ENCODE results near the gene SLC12A2.
A peak's percentile ranks its signal among the peaks of the same experiment; 100 is the strongest.

The SLC12A2 gene

DNA sequence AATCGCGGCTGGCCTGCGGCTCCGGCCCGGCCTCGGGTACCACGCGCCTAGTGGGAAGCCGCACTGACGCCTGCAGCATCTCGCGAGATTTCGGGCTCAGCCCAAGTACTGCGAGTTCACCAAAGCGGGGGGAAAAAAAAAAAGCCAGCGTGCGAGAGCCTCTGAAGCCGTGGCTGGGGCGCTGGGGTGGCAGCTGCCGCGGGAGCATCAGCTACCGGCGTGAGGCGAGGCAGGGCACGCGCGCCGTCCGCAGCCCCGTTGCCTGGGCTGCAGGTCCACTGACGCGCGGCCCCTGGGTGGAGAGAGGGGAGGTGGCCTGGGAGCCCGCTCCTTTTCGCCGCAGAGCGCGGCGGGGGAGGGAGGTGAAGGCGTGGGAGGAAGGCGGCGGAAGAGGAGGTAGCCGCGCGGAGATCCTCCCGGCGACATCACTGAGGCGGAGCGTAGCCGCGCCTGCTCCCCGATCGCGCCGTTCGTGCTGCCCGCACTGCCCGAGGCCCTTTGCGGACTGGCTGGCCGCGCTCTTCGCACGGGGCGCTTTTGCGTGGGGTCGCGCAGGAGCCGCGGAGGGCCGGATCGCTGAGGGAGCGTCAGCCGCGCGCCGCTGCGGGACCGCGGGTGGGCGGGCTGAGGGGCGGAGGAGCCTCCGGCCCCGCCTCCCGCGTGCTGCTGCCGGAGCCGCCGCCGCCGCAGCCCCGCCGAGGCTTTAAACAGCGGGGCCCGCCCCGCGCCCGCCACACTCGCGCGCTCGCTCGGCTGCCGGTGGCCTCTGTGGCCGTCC is at the start of gene SLC12A2:
Gene SLC12A2 (plus strand): TSS at position 734 of the 778 bp plus-strand sequence. CDS start 189 bp downstream, outside the sequence.
- DNase-seq, result peak; percentile 91

DNA sequence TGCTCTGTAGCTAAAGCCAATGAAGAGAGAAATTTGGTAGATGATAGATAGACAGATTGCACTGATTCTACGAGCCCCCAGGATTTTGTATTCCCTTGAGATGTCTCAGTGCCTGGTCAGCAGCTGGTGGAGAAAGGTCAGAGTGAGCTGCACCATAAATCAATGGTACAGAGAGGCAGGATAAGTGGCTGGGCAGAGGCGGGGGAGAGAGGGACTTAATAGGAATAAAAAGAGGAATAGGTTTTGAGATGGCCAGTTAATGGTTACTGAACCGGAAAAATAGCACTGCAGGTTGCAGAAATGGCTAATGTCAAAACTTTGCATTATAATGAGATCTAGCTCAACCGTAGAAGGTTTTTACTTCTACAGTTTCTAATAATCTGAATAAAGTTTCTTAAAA is 47.9 kb upstream of the SLC12A2 start:
- no peak for DNase-seq

DNA sequence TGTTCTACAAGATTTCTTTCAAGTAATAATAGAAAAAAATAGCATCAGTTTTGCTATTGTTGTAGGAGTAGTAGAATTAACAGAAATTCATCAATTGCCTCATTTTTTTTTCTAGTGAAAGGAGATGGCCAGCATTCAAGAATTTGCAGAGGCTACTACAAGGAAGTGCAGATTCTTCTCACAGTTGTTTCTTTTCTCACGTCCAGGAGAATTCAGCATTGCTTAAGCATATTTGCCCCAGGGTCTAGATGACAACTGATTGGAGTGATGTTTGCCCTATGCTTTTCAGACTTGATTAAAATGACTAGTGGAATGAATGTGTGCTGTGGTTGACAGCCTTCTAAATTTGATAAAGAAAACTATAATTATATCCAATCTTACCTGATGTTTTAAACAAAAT is 46.6 kb upstream of the SLC12A2 start:
- no peak for DNase-seq

DNA sequence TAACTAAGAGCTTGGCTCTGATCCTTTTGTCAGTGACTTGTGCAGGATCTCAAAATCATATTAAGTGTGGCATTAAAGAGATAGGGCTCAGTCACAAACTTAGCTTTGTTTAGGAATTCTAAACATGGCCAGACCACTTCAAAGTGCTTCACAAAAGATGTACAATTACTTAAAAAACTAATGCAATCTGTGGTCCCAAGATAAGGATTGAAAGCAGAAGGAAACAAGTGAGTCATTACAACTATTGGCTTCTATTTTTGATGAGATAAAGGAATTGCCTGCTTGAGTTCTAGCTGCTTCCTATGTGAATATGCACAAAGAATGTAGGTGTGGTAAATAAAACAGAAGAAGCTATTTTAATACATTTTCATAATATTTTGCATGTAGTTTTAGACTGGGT is 44.9 kb upstream of the SLC12A2 start:
- DNase-seq, result no peak

DNA sequence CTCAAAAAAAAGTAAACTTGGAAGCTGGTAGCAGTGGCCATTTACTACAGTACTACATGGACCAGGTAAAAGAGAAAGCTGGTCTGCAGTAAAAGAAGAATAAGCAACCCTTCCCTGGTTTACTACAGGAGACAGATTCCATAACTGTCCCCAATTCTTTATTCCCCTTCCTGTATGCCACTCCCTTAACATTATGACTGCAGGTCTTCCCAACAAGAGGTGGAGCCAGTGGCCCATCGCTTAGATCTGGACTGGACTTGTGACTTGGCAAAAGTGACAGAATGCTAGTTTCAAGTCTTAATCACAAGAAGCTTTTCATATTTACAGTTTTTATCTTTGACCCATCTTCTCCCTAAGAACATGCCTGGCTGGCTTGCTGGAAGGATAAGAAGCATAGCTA is 42.6 kb upstream of the SLC12A2 start:
- DNase-seq, result no peak

GRCh38 chr5:128052780-128053179 is 30.8 kb upstream of the SLC12A2 start:
- no peak for DNase-seq

DNA sequence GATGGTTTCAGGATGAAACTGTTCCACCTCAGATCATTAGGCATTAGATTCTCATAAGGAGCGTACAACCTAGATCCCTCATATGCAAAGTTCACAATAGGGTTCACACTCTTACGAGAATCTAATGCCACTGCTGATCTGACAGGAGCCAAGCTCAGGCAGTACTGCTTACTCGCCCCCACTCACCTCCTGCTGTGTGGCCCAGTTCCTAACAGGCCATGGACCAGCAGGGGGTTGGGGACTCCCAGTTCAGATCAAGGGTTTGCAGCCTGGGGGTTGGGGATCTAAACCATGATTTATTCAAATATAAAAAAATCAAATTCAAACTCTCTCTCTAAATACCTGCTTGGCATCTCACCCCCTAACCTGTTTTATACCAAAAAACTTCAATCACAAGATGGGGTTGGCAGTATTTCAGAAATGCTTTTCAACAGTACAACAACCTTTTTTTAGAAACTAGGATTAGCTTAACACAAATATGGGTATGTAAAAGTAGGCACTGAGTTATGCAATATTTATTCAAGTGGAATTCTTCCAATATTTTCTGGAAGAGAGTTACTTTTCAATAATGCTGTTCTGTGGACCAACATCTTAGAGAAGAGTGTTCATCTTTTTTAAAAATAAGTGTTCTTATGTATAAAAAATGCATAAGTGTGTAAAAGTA is 30.1 kb upstream of the SLC12A2 start:
- DNase-seq, result no peak

DNA sequence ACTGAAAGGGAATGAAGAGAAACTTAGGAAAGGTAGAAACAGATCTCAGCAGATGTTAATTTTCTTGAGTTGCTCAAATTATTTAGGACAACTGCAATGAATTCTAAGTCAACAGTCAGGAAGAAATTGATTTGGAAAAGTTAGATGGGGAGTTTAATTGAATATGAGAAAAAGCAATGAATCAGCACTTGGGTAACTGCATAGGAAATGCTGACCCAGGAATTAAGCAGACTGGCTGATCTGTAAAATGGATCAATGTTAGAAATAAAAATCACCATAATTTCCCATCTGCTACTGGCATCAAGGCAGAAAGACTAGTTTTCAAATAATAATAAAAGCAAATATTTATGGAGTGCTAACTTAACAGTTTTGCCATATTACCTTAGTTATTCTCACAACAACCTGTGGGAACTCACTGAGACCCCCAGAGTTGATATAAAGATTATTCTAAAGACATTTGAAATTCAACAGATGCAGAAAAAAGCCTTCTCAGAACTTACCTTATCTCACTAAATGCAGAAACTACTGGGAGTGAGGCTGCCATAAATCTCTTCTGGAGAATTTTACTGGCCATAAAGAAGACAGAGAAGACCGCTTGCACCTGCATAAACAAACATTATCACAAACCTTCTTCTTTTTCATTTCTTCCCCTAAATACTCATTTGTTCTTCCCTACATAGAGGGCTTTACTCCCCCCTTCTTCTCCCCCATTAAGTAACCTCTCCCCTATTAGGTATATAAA is 22.8 kb upstream of the SLC12A2 start:
- no peak for DNase-seq

DNA sequence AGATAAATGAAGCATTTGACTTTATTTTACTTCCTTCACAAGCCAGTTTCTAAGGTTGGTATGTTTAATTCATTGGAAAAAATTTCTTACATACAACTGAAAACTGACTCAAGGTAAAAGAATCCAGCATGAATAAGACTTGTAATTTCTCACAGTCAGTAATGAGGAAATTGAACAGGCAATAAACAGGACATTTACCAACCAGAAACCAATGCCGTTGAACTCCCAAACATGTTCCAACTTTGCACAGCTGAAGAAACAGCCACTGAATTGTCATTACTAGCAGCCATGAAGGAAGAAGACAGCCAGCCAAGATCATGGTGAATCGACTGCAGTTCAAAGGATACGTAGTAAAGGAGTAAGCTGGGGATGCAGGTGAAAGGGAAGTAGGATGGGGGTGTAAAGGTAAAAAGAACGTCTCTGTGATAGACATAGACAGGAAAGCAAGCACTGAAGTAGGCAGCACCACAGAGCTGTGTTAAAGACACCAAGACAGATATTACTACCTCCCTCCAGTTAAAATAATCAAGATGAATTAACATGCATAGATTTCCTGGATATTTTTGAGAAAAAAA is 21.3 kb upstream of the SLC12A2 start:
- DNase-seq, result no peak

DNA sequence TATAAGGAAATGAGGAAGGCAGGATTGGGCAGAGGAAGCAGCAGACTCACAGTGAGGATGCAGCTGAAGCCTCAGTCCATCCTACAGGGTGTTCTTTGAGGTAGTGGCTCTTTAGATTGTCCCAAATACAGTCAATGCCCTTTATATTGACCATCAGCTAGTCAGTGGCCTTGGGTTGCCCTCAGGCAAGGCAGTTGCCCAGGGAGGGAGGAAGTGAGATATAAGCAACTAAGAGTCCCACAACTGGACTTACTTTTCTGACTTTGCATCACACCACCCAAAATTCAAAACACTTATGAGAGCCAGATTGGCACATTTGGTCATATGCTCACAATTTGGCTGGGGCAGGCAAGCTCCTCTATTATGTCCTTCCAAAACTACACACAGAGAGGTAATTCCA is 9.4 kb upstream of the SLC12A2 start:
- DNase-seq, result no peak

DNA sequence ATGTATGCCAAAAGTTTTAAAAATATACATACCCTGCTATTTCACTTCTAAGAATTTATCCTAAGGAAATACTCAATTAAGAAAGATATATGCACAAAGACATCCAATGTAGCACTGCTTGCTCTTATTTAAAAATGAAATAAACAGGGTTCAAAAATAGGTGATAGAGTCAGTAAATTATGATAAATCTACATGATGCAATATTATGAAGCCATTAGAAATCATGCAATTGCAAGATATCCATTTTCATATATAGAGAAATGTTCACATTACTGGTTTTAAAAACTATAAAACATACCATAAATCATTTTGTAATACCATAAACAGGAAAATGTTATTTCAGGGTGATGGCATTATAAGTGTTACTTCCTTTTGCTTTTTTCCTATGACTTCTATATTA is 8.6 kb upstream of the SLC12A2 start:
- DNase-seq, result no peak

DNA sequence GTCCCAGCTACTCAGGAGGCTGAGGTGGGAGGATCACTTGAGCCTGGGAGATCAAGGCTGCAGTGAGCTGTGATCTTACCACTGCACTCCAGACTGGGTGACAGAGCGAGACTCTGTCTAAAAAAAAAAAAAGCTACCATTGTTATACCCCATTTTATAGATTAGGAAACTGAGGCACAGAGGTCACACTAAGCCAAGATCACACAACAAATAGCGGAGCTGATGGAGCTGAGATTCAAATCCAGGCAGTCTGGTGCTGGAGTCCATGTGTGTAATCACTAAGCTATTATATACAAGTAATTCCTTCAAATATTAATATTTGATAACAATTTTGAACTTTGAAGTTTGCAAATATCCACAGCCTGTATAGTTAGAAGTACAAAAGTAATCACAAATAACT is 6.0 kb upstream of the SLC12A2 start:
- no peak for DNase-seq

- DNase-seq, result no peak
Observed at GRCh38 chr5:128081111-128081851, 2.3 kb upstream of the SLC12A2 start.

- DNase-seq, result no peak
Observed at GRCh38 chr5:128082551-128083032, 974 bp upstream of the SLC12A2 start.

- no peak for DNase-seq
Observed at GRCh38 chr5:128083811-128084227, 253 bp downstream of the SLC12A2 start.

GRCh38 chr5:128084228-128085167 is 932 bp downstream of the SLC12A2 start:
- DNase-seq, result peak; percentile 48

GRCh38 chr5:128085413-128085812 is 1.8 kb downstream of the SLC12A2 start:
- DNase-seq, result no peak

- no peak for DNase-seq
Observed at GRCh38 chr5:128091579-128091978, 8.0 kb downstream of the SLC12A2 start.

- no peak for DNase-seq
Observed at GRCh38 chr5:128092144-128092543, 8.6 kb downstream of the SLC12A2 start.

DNA sequence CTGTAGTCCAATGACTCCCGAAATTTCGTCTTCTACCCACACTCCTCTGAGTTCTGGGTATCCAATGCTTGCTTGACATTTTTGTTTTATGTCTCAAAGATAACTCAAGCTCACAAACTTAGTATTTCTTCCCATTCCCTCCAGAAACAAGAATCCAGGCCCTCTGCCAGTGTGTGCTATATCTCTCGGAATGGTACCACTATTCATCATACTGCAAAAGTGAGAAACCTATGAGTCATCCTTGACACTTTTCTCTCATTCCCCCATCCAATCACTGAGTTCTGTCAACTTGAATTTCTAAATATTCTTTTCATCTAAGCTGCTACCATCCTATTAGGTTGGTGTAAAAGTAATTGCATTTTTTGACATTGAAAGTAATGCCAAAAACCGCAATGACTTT is 9.8 kb downstream of the SLC12A2 start:
- no peak for DNase-seq

DNA sequence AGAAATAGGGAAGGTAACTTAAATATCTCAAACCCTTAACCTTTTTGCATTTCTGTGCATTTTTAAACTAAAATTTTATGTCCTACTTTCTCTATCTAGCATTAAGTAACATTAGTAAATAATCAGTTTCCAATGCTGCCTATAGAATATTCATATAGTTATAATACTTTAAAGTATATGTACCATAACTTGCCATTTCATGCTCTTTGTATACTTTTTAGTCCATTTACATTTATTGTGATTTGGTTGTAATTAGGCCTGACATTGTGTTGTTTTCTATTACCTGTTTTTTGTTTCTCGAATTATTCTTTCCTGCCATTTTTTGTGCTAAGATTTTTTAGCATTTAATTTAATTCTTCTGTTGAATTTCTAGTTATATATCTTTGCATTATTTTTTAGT is 13.7 kb downstream of the SLC12A2 start:
- DNase-seq, result no peak
